ENCODE measurements around the gene RTN4RL2.
"Not testable (repeated sequence)": the region's sequence is repeated elsewhere in the genome, so short reads cannot be mapped to it uniquely, and the experiment has no call there.

Gene RTN4RL2

GRCh38 chr11:57444362-57445121, 15.8 kb upstream of the RTN4RL2 start:
- no peak for TF ChIP-seq CTCF (conservative IDR thresholded peaks at IDR 0.05; ENCODE audit: low read length)
- DNase-seq (ENCODE audit: low read depth): no peak
- no peak overlapping the region for H3K4me3 ChIP-seq (ENCODE audit: low read length)

GRCh38 chr11:57445122-57445394, 15.3 kb upstream of the RTN4RL2 start:
- DNase-seq (ENCODE audit: low read depth): not testable (repeated sequence)

GRCh38 chr11:57446055-57446454, 14.3 kb upstream of the RTN4RL2 start:
- no peak overlapping the region for H3K4me3 ChIP-seq (ENCODE audit: low read length)
- DNase-seq (ENCODE audit: low read depth): no peak
- TF ChIP-seq CTCF (conservative IDR thresholded peaks at IDR 0.05; ENCODE audit: low read length): no peak

More at GRCh38 chr11:57445122-57445394, 15.3 kb upstream of the RTN4RL2 start:
- not testable (repeated sequence) for H3K4me3 ChIP-seq (ENCODE audit: low read length)

- TF ChIP-seq CTCF (conservative IDR thresholded peaks at IDR 0.05; ENCODE audit: low read length): no peak
- no peak overlapping the region for H3K4me3 ChIP-seq (ENCODE audit: low read length)
- no peak for DNase-seq (ENCODE audit: low read depth)
Observed at GRCh38 chr11:57453543-57454177, 6.7 kb upstream of the RTN4RL2 start.

GRCh38 chr11:57456960-57457642, 3.2 kb upstream of the RTN4RL2 start:
- DNase-seq (ENCODE audit: low read depth): peak; percentile 73
- peak; percentile 96 for TF ChIP-seq CTCF (conservative IDR thresholded peaks at IDR 0.05; ENCODE audit: low read length)
- H3K4me3 ChIP-seq (ENCODE audit: low read length): no peak overlapping the region

- TF ChIP-seq CTCF (conservative IDR thresholded peaks at IDR 0.05; ENCODE audit: low read length): no peak
- no peak overlapping the region for H3K4me3 ChIP-seq (ENCODE audit: low read length)
- no peak for DNase-seq (ENCODE audit: low read depth)
Observed at GRCh38 chr11:57457643-57458023, 2.7 kb upstream of the RTN4RL2 start.

GRCh38 chr11:57458060-57458409, 2.3 kb upstream of the RTN4RL2 start:
- no peak for DNase-seq (ENCODE audit: low read depth)
- no peak overlapping the region for H3K4me3 ChIP-seq (ENCODE audit: low read length)
- TF ChIP-seq CTCF (conservative IDR thresholded peaks at IDR 0.05; ENCODE audit: low read length): no peak
